Dedifferentiated amniotic fluid mesenchymal stem cell (primary cell): Measurements from ENCODE around the gene PTPRT.

Experiments used
- DNase-seq: peaks from one replicate; pipeline ENCODE4 v3.0.0-alpha.2; 2016; ENCODE audit errors: extremely low spot score

PTPRT gene

DNA sequence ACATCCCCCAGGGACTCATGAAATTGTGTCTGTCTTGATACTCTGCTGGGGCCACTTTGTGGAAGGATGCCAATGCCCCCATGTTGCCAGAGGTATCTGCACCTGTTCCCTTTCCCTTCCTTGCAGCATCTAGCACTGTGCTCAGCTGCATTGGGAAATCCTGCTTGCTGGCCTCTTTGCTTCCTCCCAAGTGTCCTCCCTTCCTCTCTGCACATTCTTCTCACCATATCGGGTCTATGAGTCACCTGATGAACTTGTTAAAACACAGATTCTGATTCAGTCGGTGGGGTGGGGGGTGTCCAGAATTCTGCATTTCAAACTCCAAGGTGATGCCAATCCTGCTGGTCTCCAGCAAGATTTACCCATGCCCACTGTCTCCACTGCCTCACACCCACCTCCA is 467.8 kb downstream of the PTPRT start:
- DNase-seq, result no peak

DNA sequence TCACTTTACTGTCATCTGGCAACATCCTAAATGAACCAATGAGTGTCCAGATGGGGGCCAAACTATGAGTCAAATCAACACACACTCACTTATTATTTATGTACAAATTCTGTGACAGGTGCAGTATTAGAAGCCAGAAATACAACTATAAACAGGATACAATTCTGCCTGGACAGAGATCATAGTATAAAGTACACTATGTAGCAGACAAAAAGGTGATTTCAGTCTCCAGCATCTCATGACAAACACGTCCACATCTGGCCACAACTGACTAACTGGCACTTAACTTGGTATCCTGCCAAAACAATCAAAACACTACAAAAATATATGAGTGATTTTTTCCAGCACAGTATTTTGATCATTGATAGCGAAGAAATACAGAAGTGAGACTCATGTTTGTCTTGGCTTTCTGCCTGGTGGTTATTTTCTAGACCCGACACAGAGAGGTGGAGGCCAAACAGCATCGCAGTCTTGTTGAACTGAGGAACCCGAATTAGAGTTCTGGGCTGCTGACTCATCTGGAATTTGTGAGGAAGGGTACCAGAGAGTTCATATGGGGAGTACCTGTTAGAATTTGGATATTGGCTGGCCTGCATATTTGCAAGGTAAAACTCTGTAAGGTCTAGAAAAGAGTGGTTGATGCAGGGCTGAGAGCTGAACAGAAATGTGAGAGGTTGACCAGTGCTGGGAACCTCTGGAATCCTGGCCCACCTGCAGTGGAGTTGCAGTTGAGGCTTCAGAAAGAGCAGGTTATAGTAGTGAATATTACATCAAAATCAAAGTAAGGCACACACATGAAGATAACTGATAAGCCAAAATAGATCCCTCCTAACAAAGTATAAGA is 475.2 kb downstream of the PTPRT start:
- no peak for DNase-seq

DNA sequence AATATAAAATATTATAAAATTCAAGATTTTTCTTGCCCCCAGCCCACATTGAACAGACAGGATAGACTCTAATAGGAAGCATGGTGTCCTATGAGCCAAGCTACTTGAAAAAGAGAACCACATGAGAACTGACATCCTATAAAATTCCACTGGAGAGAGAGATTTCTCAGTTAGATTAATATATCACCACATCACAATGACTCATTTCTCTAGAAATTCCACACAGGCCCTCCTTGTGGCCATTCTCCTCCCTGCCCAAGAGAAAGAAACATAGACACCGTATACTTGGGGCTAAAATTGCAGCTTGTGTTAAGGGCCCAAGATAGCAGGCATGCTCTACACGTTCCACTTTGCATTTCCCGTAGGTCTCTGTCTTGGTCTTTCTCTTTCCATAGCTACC is 481.4 kb downstream of the PTPRT start:
- no peak for DNase-seq

DNA sequence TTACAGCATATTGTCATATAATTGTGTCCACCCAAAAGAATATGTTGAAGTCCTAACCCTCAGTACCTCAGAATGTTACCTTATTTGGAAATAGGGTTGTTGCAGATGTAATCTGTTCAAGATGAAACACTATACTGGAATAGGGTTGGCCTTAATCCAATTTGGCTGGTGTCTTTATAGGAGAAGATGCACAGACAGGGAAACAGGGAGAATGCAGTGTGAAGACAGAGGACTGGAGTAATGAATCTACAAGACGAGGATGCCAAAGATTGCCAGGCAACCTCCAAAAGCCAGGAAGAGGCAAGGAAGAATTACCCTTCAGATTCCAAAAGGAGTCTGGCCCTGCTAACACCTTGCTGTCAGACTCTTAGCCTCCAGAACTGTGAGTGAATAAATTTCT is 482.9 kb downstream of the PTPRT start:
- no peak for DNase-seq

DNA sequence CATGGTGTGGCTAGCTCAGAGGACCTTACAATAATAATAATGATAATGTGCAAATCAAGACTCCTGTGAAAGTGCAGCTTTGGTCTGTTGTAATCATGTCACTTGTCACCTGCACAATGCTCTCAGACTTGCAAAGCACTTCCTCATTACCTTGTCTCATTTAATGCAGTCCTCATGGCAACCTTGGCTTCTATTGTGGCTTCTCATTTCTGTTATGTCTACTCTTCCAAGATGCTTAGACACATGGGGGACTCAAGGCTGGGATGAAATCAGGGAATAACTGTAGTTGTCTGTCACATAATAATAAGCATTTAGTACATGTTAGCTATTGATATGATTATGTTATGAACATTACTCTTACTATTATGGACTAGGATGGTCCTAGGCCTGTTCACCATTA is 484.2 kb downstream of the PTPRT start:
- no peak for DNase-seq

DNA sequence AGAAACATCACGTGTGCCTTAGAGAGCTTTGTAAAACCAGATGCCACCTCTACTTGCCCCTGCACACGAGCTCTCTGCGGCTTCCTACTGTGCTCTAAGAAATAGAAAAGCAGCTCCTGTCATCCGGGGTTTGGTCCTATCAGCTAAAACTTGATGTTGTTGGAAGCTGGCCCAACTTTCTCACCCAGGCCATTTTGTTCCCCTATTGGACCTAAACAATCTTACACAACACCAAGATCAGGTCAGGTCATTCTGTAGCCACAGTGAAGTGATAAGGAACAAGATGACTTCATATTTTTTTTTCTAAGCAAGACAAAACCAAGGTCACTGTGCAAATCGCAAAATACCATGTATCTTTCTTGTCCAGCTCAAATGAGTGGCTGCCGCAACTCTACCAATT is 486.0 kb downstream of the PTPRT start:
- DNase-seq, result no peak

DNA sequence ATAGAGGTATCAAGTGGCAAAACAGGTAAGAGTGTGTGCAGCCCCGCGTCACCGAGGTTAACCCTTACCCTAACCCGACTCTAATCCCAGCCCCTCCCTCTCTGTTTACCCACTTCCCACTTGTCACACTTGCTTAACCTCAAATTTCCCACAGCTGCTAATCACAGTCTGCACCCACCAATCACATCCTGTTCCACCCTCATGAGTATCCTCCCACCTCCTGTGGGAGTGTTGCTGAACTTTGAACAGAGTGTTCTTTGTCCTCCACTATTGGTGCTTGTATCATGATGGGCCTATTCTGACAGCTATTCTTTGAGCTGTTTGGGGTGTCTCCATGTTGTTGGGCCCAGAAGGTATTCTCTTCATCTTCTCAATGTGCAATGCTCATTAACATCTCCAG is 487.8 kb downstream of the PTPRT start:
- DNase-seq, result no peak

DNA sequence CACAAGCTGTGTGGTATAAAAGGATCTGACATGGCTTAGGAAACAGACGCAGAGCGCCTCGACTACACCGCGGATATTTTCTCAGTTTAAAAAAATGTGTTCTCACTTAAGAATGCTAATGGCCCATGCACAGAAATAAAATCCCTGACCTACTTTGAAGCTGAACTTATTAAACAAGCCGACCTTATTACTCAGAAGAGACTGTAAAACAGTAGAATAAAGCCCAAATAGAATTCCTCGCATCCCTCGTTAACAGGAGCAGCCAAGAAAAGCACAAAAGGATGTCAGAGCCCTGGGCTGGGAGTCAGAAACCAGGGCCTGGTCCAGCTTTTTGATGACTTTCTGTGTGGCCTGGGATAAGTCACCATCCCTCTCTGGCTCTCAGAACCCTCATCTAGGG is 489.3 kb downstream of the PTPRT start:
- no peak for DNase-seq

DNA sequence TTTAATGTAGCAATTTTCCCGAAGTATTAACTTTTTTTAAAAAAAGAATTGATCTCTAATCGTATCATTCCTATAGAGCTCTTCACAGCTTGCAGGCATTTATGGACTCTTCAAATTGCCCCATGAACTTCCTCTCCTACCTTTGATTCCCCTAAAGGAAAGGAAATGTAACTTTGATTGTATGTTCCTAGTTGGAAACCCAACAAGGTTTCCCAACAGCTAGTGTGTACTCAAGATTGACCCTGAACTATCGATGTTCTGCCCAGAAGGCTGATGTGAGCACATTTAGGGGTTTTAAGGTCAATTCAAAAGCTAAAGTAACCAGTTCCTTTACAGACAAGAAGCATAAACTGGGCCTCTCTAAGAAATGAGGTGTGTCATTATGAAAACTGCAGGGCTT is 491.7 kb downstream of the PTPRT start:
- no peak for DNase-seq

DNA sequence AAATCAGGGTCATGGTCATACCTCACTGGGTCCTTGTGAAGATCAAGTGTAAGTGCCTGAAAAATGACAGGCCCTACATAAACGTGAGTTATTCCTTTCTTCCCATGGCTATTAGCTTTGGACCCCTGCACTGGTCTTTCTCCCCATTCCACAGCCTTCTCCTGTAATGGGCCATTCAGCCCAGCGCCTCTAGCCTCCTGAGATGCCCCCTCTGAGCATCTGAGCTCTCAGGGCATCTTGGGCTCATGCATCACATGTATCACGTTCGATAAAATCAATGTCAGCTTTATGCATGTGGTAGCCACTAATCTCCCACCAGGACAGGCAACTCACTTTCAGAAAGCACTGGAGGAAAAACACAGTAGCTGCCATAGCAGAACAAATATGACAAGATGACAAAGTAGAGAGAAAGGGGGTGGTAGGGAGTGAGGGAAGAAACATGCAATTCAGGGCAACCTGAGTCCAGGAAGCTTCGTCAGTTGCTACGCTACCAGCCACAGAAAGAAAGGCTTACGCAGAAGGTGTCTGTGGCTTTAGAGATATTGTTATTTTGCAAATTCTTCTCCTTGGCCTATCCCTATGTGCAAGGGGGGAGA is 498.8 kb downstream of the PTPRT start:
- DNase-seq, result no peak

DNA sequence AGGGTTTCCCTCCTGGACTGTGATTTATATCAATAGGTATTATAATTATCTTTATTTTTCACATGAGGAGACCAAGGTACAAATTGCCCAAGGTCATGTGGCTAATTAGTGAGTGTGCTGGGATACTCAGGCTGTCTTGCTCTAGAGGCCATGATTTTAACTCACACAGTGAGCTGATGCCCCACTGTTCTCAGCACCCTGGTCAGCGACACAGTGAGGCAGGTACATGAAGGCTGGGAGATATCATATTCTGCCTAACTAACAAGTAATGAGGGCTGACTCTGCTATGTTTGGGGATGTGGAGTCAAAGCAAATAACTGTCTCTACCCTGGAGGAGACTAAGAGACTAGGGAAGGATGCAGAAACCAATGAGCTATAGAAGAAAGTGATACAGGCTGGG is 501.1 kb downstream of the PTPRT start:
- no peak for DNase-seq

DNA sequence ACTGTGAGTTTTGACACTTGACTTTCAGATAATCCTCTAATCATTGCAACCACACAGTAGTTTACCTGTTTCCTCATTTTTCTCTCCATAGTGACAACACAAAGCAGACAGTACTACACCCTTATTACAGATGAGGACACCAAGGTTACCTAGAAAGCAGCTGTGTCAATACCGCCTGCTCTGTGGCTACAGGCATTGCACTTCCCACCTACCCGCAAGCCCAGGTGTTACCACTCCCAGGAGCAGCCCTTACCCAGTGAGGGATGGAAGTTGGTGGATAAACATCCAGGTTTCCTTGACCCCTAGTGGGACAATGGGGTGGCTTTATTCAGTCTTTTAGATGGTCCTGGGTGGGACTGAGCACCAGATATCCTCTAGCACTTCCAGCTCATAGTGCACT is 503.6 kb downstream of the PTPRT start:
- DNase-seq, result no peak

DNA sequence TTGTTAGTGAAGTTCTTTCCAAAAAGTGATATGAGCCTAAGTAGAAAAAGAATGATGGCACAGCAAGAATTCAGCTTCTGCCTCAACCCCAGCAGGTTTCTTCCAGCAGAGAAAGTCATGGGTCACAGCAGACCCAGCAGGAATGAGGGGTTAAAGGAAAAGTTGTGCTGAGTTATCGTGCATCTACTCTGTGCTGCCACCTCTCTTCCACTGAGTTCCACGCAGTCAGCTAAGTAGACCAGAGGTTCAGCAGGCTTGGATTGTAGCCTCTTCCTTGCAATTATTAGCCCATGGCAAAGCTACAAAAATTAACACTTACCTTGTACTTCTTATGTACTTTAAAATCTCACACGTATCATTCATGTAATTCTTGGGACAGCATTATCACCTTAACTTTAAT is 510.8 kb downstream of the PTPRT start:
- no peak for DNase-seq

DNA sequence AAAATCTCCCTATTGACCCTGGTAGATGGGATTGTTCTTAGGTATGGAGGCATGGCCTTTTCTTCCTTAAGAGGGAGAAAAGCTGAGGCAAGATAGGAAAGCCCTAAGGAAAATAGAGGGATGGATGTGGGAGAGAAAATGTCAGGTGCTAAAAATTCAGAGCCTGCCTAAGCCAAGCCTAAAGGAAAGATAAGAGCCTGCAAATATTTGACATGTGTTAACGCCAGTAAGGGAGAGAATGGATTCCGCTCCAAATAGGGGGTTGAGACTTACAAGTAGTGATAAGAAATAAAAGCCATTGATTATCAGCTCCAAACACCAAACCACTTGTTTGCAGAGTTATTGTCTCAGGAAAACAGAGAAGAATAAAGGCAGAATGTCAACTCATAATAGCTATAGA is 533.6 kb downstream of the PTPRT start:
- DNase-seq, result no peak

DNA sequence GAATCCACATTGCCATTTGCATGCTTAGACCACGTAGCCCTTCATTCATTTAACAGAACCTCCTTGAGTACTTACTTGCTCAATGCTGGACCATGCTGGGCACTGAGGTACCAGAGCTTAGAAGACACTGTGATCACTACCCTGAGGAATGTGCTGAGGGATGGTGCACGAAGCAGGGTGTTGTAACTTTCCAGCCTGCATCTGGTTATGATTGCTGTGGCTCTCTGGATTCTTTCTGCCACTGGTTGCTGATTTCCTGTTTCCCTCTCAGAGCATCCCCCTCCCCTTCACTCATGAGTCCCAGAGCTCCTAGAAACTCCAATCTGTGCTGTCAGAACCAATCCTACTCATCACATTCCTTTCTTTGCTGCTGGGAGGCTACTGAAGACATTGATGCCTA is 537.4 kb downstream of the PTPRT start:
- DNase-seq, result no peak

DNA sequence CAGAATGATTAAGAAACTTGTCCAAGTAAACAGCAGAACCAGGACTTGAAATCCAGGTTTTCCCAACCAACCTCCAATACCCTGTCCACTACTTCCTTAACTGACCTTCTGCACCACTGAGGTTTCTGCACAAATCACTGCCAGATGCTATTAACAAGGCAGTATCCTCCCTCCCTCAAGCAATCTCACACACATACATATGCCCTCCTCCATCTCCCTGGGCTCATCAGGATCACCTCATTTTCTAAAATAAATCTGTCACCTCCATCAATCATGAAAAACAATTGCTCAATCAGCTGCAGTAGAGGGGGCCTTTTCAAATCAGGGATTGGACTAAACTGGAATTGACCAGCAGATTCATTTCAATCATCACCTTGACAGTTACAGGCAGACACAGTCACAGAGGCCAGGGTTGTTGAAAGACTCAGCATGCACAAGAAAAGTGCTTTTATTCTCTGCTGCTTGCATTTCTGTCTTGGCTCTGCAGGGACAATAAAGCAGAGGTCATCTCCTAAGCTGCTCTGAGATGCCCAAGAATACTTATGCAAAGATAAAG is 539.4 kb downstream of the PTPRT start:
- DNase-seq, result no peak

DNA sequence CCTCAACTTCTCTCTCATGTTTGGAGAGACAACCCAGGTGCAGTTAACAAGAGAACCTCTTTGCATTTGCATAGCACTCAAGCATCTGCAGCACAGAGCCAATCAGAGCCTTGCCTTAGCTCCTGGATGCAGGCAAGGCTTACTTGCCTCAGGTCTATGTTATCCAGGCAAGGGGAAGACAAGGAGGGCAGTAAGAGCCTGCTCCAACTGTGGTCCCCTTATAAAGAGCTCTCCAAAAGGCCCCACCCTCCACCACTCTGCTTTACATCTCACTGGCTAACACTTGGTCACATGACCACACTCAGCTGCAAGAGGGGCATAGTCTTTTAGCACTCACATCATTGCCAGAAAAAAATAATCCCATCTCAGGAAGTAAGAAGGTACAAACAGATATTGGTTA is 540.0 kb downstream of the PTPRT start:
- DNase-seq, result no peak

DNA sequence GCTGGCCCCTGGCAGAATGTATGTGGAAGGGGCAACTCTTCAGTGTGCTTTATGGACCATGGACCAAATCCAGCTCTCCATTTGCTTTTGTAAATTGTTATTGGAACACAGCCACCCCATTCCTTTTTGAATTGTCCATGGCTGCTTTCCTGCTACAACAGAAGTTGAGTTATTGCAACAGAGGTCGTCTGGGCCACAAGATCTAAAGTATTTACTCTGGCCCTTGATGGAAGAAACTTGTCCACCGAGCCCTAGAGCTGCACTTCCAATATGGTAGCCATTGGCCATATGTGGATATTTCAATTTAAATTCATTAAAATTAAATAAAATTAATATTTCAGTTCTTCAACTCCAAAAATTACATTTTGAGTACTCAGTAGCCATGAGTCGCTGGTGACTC is 543.5 kb downstream of the PTPRT start:
- no peak for DNase-seq

DNA sequence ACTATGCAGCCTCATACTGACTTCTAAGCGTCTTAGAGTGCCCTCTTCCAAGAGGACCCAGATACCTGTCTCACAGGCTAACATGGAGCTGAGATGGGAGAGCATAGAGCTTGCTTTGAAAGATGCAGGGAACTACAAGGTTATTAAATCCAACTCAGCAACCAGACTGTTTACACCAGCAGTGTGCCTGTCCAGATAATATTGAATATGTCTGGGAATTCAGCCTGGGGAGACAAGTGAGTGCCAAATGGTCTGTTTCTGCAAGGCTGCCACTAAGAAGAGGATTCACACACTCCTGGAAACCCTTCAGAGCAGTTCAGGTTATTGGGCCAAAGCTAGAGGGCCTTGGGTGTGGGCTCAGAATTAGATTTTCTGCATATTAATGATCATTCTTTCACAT is 547.8 kb downstream of the PTPRT start:
- DNase-seq, result no peak

DNA sequence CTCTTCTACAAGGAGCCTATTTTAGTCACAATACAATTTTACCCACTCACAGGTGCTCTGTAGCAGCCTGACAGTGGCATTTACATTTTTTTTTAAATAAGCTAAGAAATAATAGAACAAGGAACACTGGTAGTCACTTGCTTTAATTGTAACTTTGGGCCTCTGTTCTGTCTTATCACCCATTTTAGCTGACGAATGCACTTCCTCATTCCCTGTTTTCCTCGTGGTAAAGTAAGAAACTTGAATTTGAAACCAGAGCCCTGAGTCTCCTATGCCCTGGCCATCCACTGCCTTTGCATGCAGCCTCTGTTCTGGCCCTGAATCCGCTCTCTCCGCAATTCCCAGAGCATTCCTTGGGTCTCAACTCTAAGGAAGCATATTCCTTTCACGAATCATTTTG is 550.6 kb downstream of the PTPRT start:
- no peak for DNase-seq

DNA sequence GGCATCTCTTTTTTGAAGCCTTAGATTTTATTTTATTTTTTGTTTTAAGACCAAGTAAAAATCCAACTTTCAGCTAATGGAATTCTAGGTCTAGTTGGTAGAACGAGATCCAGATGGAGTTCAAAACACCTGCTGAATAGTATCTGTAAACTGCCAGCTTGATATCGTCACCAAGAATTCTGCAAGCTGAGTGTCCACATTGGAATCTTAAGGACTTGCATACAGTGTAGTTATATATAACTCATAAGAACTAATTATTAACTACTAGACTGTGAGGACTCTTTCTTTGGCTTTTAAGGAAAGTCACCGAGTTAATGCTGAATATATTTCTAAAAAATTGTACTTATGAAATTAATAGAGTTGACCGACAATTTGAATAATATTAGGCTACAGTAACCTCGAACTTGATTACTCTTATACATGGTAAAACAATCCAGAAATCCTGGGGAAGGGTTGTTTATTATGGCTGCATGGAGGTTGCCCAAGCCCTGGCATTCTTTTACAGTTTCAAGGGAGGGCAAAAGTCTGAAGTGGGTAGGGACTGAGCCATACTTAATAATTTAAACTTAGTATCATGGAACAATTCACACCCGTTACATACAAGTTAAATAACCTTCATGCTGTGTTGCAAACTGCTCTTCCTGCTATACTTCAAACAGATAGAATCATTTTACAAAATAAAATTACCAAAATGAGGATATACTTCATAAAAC is 553.9 kb downstream of the PTPRT start:
- DNase-seq, result no peak

DNA sequence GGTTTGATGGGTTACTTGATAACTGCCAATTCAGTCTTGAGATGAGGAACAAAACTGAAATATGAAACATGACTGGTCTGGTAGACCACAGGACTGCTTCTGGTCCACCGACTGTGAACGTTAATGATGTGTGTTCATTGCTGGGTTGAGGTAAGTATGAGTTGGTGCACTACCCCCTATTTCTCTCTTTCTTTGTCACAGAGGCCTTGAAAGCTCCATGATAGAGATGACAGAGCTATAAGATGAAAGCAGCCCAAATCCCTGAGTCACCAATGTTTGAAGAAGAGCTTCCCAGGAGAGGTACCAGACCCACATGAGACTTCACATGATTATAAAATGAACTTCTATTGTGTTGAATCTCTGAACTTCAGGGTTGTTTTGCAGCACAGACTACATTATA is 555.5 kb downstream of the PTPRT start:
- no peak for DNase-seq

DNA sequence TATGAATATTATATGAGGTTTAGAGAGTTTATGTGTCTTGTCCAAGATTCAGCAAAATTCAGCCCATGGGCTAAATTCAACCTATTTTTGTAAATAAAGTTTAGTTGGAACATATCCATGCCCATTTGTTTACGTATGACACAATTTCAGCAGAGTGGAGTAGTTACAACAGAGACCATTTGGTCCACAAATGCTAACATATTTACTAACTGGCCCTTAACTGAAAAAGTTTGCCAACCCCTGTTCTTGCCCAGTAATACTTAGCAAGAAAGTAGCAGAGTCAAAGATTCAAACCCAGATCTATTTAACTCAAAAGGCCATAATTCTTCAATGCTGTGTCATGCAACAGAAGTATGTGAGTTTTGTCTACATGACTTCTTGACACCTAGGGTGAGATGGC is 561.0 kb downstream of the PTPRT start:
- no peak for DNase-seq
